ENCODE data around the gene LRRC23. TPM values are rescaled to one million over a fixed set of nuclear protein-coding genes. Genes with fewer than 3 reads are reported as not detected.
A peak's percentile ranks its signal among the peaks of the same experiment; 100 is the strongest.

Gene LRRC23
- total and polyA plus RNA-seq, 2 experiments from 2014 or later: 2.4 to 9.1 TPM

- Histone ChIP-seq H3K79me2 (replicated peaks; ENCODE audit: insufficient read depth) (0 out of 2 replicates have a peak, but pooled peaks cover 10% of the 10 kb centered on the region), H2AFZ (no peak within 1 kb of the TSS), H3K27ac (ENCODE audit: low read depth) (peak within 1 kb of the TSS; percentile 87), H3K4me1 (ENCODE audit: insufficient read depth) (peaks cover 20% of the 10 kb centered on the region), H3K9me2 (ENCODE audit: insufficient read depth) (no peaks in the 10 kb centered on the region), H3F3A (replicated peaks; ENCODE audit: low read depth) (peaks cover 38% of the 10 kb centered on the region), H3K27me3 (ENCODE audit: insufficient read depth) (no peaks in the 10 kb centered on the region), H3K4me3 (peak within 1 kb of the TSS; percentile 70), H4K20me1 (replicated peaks; ENCODE audit: insufficient read depth) (no peaks in the 10 kb centered on the region; the same call in 1 of the 2 replicates), H3K4me2 (peak within 1 kb of the TSS; percentile 79), H3K36me3 (ENCODE audit: insufficient read depth) (no peaks in the 10 kb centered on the region)
- Mint-ChIP-seq H3K27ac (peak within 1 kb of the TSS; percentile 100), H3K27me3 (ENCODE audit: insufficient read depth, low read depth, poor library complexity) (peaks cover 55% of the 10 kb centered on the region), H3K4me1 (peaks cover 52% of the 10 kb centered on the region), H3K4me3 (peak within 1 kb of the TSS; percentile 96), H3K36me3 (ENCODE audit: low read depth) (peaks cover 29% of the 10 kb centered on the region), H3K9me3 (peaks cover 6% of the 10 kb centered on the region; the same call in 2 of the 3 replicates)
- ATAC-seq (peak; percentile 38), DNase-seq (ENCODE audit: low spot score) (peak; percentile 91)
- TF ChIP-seq POLR2AphosphoS5 (IDR thresholded peaks at IDR 0.05; ENCODE audit: low read depth): peak; percentile 100
- peak; percentile 72 for TF ChIP-seq CREB1 (CRISPR knock-in tag; IDR thresholded peaks at IDR 0.05; ENCODE audit: low read depth)
- no peak for TF ChIP-seq ZNF462 (CRISPR knock-in tag; IDR thresholded peaks at IDR 0.05)
- TF ChIP-seq EZH2phosphoT487 (IDR thresholded peaks at IDR 0.05; ENCODE audit: unreplicated experiment): no peak
- no peak for TF ChIP-seq STAT1 (IDR thresholded peaks at IDR 0.05; ENCODE audit: unreplicated experiment)
- TF ChIP-seq JUNB (IDR thresholded peaks at IDR 0.05; ENCODE audit: unreplicated experiment): peak; percentile 35
- peak; percentile 89 for TF ChIP-seq ETS1 (IDR thresholded peaks at IDR 0.05)
- TF ChIP-seq ZNF331 (CRISPR knock-in tag; IDR thresholded peaks at IDR 0.05; ENCODE audit: low read depth): peak; percentile 5; the same call in 1 of the 2 replicates
These were observed 39.2 kb downstream of the LRRC23 start, which contains the start of the genes C12orf57 and RNU7-1 for GRCh38 chr12:6943722-6944380. Gene C12orf57, plus strand, starts transcription at chr12:6944022. Its CDS starts 100 bp downstream, at chr12:6944122. Gene RNU7-1, plus strand, starts transcription at chr12:6943816.

All from GM23338 (cell line).